Activated CD4-positive, alpha-beta T cell treated with anti-CD3 and anti-CD28 coated beads, Interleukin-2, amount 50 U/mL, for 4 hours (primary cell): ENCODE results near the gene KPNB1.

Experiments used
- DNase-seq, 2 experiments: peaks; one replicate each; pipeline ENCODE4 v3.0.0-alpha.2; 2020

The KPNB1 gene

GRCh38 chr17:47638903-47639302 lies 10.8 kb upstream of the KPNB1 start:
- no peak for DNase-seq

- no peak for DNase-seq
These were observed 9.6 kb upstream of the KPNB1 start for GRCh38 chr17:47640076-47640475.

- DNase-seq: no peak
These were observed 8.5 kb upstream of the KPNB1 start for GRCh38 chr17:47641202-47641601.

DNA sequence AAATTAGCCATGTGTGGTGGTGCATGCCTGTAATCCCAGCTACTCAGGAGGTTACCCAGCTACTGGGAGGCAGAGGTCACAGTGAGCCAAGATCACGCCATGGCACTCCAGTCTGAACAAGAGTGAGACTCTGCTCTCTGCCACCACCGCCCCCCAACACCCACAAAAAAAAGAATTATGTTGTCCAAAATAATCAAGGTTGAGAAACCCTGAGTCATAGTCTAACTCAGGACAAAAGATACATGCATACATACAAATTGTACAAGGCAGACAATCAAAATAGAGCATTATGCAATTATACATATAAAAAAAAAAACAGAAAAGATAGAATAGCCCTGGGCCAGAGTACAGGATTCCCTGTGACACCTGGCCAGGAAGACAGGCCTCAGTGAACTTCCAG lies 6.6 kb upstream of the KPNB1 start:
- DNase-seq: no peak

GRCh38 chr17:47644324-47644723 lies 5.4 kb upstream of the KPNB1 start:
- no peak for DNase-seq

DNA sequence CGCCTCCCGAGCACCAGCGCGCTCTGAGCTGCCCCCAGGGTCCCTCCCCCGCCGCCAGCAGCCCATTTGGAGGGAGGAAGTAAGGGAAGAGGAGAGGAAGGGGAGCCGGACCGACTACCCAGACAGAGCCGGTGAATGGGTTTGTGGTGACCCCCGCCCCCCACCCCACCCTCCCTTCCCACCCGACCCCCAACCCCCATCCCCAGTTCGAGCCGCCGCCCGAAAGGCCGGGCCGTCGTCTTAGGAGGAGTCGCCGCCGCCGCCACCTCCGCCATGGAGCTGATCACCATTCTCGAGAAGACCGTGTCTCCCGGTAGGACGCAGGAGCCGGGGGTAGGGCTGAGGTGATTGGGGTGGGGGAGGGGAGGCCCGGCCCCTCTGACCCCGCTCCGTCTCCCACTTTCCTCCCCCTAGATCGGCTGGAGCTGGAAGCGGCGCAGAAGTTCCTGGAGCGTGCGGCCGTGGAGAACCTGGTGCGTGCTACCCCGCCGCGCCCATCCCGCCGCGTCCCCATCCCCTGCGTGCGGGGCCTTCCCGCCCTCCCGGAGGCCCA lies 329 bp downstream of the KPNB1 start:
- peak; percentile 39 to 42 for DNase-seq

DNA sequence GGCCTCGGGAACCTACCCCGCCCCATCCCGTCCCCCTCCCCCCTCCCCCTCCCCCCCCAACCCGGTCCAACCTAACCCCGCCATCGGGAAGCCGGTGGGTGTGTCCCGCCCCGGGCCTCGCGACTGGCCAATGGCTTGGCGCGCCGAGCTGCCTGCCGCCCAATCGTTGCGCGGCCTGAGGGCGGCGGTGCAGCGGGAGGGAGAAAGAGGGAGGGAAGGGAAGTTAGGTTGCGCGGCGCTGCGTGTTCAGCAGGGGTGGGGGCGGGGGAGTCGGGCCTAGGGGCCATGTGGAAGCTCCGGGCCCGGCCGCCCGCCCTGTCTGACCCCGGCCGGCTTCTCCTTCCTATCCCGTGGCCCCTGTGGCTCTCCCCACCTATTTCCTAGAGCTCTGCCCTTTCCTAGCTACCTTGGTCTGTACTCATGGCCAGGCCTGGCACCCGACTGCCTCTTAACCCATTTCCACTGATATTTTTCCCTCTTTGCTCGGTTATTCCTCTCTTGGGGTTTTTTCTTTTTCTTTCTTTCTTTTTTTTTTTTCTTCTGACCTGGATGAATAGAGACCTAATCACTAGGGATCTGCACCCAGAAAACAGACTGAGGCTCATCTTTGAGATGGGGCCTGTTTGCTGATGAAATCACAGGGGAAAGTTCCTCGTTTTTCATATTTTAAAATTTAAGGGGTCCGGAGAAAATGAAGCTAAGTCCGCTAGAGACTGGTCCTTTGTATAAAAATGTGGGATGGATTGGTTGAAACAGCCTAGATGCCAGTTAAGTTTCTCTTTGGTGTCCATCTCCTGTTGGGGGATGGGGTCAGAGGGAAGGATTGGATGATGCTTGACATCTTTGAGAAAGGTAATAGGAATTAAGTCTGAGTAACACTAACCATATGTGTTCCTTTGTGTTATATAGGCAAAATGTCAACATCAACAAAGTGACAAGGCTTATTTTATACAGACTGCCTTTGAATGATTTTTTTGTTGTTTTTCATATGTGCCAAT lies 1.1 kb downstream of the KPNB1 start:
- peak; percentile 90 to 94 for DNase-seq

DNA sequence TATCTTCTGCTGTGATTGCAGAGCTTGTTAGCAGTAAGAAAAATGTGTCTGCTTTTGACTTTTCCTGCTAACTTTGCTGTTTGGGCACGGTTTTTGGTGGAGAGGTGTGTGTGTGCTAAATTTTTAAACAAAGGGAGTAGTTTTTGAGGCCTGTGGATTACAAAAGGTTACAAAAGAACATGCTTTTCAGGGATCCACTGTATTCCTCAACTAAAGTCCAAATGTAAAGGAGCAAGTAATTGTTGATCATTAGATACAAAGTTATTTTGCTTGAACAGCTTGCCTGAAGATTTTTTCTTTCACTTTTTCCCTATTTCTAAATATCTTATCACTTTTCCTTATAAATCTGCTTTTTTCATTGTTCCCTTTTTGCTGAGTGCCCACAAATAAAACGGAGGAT lies 2.0 kb downstream of the KPNB1 start:
- DNase-seq: no peak

GRCh38 chr17:47652570-47652969 lies 2.9 kb downstream of the KPNB1 start:
- DNase-seq: no peak

DNA sequence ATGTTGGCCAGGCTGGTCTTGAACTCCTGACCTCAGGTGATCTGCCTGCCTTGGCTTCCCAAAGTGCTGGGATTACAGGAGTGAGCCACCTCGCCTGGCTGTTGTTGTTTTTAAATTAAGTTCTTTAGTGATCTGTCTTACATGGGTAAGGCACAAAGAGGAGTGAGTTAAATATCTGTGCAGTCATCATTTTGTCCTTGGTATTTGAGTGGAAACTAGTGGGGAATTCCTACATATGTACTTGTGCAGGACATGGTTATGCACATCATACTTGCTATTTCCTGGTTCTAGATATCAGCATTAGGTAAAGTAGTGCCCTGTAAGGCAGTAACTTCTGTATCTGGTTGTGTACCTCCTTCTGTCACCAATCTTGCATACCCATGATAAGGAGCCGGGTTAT lies 3.7 kb downstream of the KPNB1 start:
- DNase-seq: no peak

DNA sequence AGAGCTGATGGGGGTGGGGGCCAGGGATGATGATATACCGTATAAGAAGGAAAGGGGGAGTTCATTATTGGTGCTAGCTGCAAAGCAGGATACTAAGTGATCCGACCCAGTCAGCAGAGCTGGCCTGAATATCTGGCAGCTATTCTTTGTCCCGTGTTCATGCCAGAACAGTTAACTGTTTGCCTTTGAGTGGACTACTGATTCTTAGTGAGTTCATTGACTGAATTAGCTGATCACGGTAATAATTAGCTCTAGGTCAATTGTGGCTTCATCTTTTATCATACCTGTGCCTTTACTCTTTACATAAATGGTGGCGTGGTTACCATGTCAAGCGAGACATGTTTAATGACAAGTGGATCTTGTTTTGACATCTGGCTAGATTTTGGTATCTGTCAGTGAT lies 5.3 kb downstream of the KPNB1 start:
- DNase-seq: no peak

GRCh38 chr17:47660064-47660492 lies 10.4 kb downstream of the KPNB1 start:
- DNase-seq: no peak

DNA sequence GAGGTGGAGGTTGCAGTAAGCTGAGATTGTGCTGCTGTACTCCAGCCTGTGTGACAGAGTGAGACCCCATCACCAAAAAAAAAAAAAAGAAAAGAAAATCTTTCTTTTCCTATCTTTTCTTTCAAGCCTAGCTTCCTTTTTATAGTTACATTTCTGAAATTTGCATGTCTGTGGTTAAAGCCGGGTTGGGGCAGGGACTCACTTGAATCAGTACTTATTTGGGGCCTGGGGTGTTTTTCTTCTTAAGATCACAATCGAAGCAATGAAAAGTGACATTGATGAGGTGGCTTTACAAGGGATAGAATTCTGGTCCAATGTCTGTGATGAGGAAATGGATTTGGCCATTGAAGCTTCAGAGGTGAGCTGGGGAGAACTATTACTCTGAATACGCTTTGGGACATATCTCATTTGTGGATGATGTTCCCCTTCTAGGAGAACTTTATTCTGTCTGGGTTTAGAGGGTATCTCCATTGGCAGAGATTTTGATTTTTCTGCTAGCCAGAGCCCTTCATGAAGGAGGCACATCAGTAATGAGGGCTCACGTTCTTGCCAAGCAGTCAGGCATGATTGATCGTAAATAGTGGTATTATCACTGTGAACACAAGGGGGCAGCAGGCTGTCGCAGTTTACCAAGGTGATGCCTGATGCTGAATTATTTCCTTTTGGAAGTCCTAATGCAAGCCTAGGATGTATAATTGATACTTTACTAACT lies 14.3 kb downstream of the KPNB1 start:
- DNase-seq: peak; percentile 55 to 69

DNA sequence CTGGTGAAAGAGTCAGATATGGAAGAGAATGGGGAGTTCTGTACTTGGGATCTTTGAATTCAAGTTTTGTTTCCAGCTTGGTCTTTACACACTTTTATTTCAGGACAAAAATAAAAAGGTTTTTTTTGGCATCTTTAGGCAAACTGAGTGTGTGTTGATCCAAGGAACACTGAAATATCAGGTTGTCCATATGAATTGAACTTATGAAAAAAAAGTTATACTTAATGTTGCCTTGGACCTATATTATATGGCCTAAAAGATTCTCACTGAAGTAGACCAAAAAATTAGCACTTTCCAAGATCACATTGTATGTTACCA lies 14.9 kb downstream of the KPNB1 start:
- DNase-seq: no peak

- no peak for DNase-seq
These were observed 15.9 kb downstream of the KPNB1 start for GRCh38 chr17:47665655-47666054.

GRCh38 chr17:47669081-47669480 lies 19.4 kb downstream of the KPNB1 start:
- no peak for DNase-seq

- DNase-seq: no peak
These were observed 20.3 kb downstream of the KPNB1 start for GRCh38 chr17:47670064-47670463.

GRCh38 chr17:47674499-47674898 lies 24.8 kb downstream of the KPNB1 start:
- DNase-seq: no peak

GRCh38 chr17:47675380-47676198 lies 25.9 kb downstream of the KPNB1 start:
- no peak for DNase-seq

DNA sequence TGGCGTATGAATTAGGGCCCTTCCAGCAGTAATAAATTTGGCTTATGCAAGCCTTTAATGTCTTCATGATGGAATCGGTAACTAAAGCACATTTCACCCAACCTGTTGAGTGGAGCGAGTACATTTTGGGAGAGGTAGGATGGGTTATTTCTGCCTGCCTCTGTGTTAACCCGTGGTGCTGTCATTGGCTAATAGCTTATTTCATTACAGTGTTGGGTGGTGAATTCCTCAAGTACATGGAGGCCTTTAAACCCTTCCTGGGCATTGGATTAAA lies 26.4 kb downstream of the KPNB1 start:
- DNase-seq: no peak

DNA sequence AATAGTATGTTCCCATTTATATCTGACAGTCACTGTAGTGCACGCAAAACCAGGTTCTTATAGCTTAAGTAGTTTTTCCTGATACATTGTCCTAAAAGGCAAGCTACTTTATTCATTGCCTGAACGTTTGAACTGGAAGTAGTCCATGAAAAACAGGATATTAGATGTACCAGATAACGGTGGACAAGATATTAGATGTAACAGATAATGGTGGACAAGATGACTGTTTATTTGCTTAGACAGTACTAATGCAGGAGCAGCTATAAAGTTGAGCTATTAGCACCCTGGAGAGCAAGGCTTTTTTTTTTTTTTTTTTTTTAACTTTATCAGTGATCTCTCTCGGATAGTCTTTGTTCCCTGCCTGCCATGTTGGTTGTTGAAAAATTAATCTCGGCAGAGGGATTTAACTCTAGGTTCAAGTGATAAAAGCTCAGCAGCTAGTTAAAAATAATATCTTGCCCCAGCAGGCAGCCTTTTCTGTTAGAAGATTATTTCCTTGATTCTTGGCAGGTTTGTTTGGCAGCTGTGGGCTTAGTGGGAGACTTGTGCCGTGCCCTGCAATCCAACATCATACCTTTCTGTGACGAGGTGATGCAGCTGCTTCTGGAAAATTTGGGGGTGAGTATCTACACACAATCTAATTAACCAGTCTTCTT lies 26.9 kb downstream of the KPNB1 start:
- no peak for DNase-seq

DNA sequence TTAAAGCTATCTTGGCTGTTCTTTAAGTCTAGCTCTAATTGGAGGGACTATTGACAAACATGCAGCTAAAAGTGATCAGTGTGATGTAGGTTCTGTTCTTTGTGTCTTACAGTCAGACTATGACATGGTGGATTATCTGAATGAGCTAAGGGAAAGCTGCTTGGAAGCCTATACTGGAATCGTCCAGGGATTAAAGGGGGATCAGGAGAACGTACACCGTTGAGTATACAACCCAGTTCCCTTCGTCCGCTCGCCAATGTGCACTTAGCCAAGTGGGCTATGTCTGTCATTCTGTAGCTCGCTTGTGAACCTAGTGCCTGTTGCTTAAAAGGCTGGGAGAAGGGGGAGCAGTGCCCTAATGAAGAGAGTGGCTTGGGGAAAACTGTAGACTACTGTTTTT lies 28.5 kb downstream of the KPNB1 start:
- no peak for DNase-seq

- DNase-seq: no peak
These were observed 32.4 kb downstream of the KPNB1 start for GRCh38 chr17:47682138-47682537.
